Duodenal mucosa (tissue), 2 donors: Measurements from ENCODE around the gene EIF1AD.
"Not testable (repeated sequence)": the region's sequence is repeated elsewhere in the genome, so short reads cannot be mapped to it uniquely, and the experiment has no call there.

Source experiments
- H3K27ac ChIP-seq: one replicate; pipeline ENCODE4 v1.7.0; 2013; ENCODE audit warnings: low read depth, low read length
- H3K27me3 ChIP-seq, 2 donors: one replicate each; pipeline ENCODE4 v1.7.0; 2013; ENCODE audit warnings: low read length in 2 of 2, control low read depth in 1 of 2; ENCODE audit not compliant: insufficient read depth in 2 of 2, control insufficient read depth in 1 of 2
- H3K36me3 ChIP-seq, 2 donors: one replicate each; pipeline ENCODE4 v1.7.0; 2013; ENCODE audit warnings: low read length in 2 of 2, control low read depth in 1 of 2; ENCODE audit not compliant: insufficient read depth in 2 of 2, control insufficient read depth in 1 of 2
- H3K4me1 ChIP-seq, 2 donors: one replicate each; pipeline ENCODE4 v1.7.0; 2013; ENCODE audit warnings: low read length in 2 of 2, control low read depth in 1 of 2; ENCODE audit not compliant: insufficient read depth in 2 of 2, control insufficient read depth in 1 of 2
- H3K4me3 ChIP-seq, 2 donors: one replicate each; pipeline ENCODE4 v1.7.0; 2013; ENCODE audit warnings: low read length in 2 of 2, low read depth in 1 of 2
- H3K9ac ChIP-seq, 2 donors: one replicate each; pipeline ENCODE4 v1.7.0; 2013; ENCODE audit warnings: low read length in 2 of 2, low read depth in 1 of 2
- H3K9me3 ChIP-seq, 2 donors: one replicate each; pipeline ENCODE4 v1.7.0; 2013; ENCODE audit warnings: low read length in 2 of 2, control low read depth in 1 of 2; ENCODE audit not compliant: control insufficient read depth in 1 of 2

The EIF1AD gene

DNA sequence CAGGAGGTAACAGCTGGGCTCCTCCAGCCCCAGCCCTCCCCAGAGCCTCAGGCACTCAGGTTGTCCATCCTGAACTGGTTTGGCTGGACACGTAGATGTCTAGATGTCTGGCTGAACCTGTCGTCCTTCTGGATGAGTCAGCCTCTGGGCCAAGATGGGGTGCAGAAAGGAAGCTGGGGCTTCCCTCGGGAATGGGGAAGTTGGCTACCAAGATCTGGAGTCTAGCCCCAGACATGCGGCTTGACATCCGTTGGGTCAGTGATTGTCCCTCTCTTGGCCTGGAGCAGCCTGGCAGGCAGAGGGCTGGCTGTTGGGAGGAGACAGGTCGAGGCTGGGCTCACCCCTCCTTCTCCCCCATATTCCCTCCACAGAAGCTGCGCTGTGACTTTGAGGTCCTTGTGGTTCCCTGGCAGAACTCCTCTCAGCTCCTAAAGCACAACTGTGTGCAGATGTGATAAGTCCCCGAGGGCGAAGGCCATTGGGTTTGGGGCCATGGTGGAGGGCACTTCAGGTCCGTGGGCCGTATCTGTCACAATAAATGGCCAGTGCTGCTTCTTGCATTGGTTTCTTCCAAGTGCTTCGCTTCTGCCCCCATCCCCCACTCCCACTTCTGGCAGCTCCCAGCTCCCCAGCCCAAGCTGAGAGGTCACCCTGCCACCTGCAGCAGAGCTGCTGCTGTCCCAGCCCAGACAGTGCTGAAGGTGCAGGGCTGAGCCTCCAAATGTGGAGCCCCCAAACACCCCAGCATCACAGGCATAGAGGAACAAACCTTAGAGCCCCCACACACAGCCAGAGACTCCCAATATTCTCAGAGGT is 11.2 kb upstream of the EIF1AD start:
- Histone ChIP-seq H3K27ac (no peak overlapping the region), H3K4me1 (no peaks in the 10 kb centered on the region), H3K36me3 (no peaks in the 10 kb centered on the region), H3K4me3 (no peak overlapping the region), H3K27me3 (peaks cover 28 to 33% of the 10 kb centered on the region in 2 donors), H3K9me3 (no peaks in the 10 kb centered on the region), H3K9ac (no peak overlapping the region)

DNA sequence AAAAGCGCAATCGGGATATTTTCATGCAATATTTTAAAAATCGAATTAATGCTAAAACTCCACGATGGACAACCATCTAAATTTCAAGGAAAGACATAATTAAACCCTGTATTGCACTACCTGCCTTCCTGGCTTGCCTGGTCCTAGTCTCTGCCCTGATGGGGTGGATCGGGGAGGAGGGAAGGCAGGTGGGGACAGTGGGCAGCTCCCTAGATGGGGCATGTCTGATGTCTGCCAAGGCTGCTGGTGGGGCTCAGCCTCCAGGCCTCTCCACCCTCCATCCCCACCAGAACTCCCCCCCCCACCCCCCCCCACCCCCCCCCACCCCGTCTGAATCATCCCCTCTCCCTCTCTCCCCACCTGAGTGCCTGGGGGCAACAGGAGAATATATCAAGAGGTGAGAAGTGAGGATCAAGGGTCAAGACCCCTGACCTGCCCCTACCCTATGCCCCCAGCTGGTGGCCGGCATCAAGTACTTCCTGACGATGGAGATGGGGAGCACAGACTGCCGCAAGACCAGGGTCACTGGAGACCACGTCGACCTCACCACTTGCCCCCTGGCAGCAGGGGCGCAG is 10.5 kb upstream of the EIF1AD start:
- Histone ChIP-seq H3K9ac (no peak overlapping the region), H3K27ac (no peak overlapping the region), H3K9me3 (no peaks in the 10 kb centered on the region), H3K27me3 (peaks cover 28 to 33% of the 10 kb centered on the region in 2 donors), H3K4me3 (no peak overlapping the region), H3K4me1 (no peaks in the 10 kb centered on the region), H3K36me3 (no peaks in the 10 kb centered on the region)

DNA sequence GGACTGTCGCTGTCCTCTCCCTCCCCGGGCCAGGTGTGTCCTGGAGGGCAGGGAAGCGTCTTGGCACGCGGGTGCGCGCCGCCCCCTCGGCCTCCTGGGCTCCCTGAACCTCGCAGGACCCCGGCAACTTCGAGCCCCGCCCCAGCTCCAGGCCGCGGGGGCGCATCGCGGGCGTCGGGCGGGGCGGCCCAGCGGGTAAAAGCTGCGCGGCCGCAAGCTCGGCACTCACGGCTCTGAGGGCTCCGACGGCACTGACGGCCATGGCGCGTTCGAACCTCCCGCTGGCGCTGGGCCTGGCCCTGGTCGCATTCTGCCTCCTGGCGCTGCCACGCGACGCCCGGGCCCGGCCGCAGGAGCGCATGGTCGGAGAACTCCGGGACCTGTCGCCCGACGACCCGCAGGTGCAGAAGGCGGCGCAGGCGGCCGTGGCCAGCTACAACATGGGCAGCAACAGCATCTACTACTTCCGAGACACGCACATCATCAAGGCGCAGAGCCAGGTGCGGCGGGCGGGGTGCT is 9.9 kb upstream of the EIF1AD start, which contains the start of gene CST6:
CST6 (plus strand) TSS at position 224 of the 519 bp plus-strand sequence; CDS start at position 261, 37 bp downstream.
- H3K27ac ChIP-seq: no peak within 1 kb of the TSS
- H3K36me3 ChIP-seq: no peaks in the 10 kb centered on the region
- H3K9ac ChIP-seq: no peak within 1 kb of the TSS
- H3K4me3 ChIP-seq: no peak within 1 kb of the TSS
- no peaks in the 10 kb centered on the region for H3K9me3 ChIP-seq
- no peaks in the 10 kb centered on the region for H3K4me1 ChIP-seq
- peaks cover 28 to 33% of the 10 kb centered on the region in 2 donors for H3K27me3 ChIP-seq

DNA sequence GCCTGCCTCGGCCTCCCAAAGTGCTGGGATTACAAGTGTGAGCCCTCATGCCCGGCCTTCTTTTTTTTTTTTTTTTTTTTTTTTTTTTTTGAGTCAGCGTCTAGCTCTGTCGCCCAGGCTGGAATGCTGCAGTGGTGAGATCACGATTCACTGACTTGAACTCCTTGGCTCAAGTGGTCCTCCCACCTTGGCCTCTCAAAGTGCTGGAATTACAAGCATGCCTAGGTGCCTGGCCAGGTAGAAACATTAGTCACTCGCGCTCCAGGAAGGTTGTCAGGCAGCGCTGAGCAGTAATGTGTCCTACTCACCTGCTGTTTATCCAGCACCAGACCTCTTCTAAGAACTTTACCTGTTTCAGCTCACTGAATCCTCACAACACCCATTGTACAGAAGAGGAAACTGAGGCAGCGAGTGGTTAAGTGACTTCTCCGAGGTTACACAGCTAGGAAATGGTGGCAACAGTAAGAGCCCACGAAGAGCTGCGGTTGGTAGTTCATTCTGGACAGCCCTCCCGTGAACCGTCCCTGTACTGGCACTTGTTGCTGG is 9.4 kb upstream of the EIF1AD start:
- Histone ChIP-seq H3K4me3 (no peak overlapping the region), H3K4me1 (no peaks in the 10 kb centered on the region), H3K27me3 (peaks cover 28 to 33% of the 10 kb centered on the region in 2 donors), H3K27ac (no peak overlapping the region), H3K9ac (no peak overlapping the region), H3K36me3 (no peaks in the 10 kb centered on the region), H3K9me3 (no peaks in the 10 kb centered on the region)

DNA sequence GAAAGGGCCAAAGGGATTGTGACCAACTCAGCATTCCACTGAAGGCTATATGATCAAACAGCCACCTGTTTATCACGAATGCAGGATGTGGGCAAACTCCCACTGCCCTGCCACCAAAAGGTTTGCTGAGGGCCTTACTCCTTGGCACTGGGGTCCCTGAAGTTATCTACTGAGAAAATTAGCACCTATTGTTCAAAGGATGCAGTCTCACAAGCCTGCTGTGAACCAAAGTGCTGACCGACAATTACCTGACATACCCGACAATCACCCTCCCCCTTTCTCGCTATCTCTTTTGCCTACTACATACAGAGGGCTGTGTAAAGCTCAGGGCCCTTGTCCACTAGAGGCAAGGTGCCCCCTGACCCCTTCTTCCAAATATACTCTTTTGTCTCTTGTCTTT is 8.1 kb upstream of the EIF1AD start:
- not testable (repeated sequence) for H3K27ac ChIP-seq, H3K36me3 ChIP-seq, H3K4me3 ChIP-seq, H3K9me3 ChIP-seq, H3K9ac ChIP-seq, H3K4me1 ChIP-seq
- peaks cover 28 to 33% of the 10 kb centered on the region in 2 donors for H3K27me3 ChIP-seq

DNA sequence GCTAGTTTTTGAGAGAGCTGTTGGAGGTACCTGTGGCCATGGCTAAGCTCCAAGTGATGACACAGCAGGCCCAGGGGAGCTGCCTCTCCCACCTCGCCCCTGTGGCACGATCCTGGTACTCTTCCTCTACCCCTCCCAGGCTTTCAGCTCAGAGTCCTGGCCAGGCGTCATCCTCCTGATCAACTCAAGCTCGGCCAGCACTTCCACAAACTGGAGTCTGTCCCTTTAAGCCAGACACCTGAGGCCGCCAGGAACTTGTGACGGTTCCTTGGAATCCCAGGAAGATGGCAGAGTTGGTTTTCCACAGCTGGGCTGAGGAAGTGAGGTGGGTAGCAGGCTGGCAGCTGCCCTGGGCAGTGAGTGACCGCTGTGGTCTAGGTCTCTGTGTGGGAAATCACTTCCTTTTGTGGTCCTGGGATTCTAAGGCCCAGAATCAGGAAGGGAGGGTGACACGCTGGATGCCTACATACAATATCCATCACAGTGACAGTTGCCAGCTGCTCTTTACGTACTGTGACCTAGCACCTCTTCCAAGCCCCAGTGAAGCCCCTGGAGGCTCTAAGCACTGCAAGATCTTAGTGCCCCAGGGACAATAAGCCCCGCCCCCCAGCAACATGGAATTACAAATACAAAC is 6.6 kb upstream of the EIF1AD start:
- H3K4me1 ChIP-seq: peaks cover 0 to under 1% of the 10 kb centered on the region in 2 donors
- H3K4me3 ChIP-seq: no peak overlapping the region
- peaks cover 25 to 29% of the 10 kb centered on the region in 2 donors for H3K27me3 ChIP-seq
- peaks cover 8 to 11% of the 10 kb centered on the region in 2 donors for H3K36me3 ChIP-seq
- no peaks in the 10 kb centered on the region for H3K9me3 ChIP-seq
- H3K9ac ChIP-seq: no peak overlapping the region
- no peak overlapping the region for H3K27ac ChIP-seq

DNA sequence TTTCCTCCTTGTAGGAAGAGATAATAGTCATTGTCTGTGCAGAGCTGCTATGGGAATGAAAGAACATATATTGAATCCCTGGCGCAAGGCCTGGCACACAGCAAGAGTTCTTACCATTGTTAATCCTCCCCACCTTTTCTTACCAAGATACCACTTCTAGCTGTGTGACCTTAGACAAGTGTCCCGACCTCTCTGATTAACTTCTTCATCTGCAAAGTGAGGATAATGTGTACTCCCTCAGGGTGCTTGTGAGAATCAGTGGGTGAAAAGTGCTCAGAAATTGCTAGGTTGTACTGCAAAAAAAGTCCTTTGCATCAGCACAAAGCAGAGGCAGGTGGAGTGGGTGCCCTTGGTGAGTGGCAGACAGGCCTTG is 6.1 kb upstream of the EIF1AD start:
- Histone ChIP-seq H3K36me3 (peaks cover 8 to 11% of the 10 kb centered on the region in 2 donors), H3K9ac (no peak overlapping the region), H3K27ac (no peak overlapping the region), H3K27me3 (peaks cover 20 to 24% of the 10 kb centered on the region in 2 donors), H3K4me3 (no peak overlapping the region), H3K4me1 (peaks cover 4 to 6% of the 10 kb centered on the region in 2 donors), H3K9me3 (no peaks in the 10 kb centered on the region)

DNA sequence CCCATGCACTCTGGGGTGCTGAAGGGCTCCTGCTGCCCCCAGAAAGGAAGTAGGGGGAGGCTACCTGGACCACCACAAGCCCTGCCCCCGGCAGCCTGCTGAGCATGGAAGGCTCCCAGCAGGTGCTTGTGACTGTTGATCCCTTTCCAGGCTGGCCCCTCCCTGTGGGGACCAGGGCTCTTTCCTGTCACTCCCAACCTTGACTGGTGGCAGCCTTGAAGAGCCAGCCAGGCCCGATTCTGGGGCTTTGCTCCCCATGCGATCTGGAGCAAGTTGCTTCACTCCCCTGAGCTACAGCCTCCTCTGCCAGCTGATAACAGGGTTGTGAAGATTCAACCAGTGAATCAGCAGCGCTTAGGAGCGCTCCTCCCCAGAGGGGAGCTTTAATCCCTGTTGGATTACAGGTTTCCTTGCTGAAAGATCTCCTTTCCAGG is 5.3 kb upstream of the EIF1AD start:
- H3K27ac ChIP-seq: no peak overlapping the region
- H3K36me3 ChIP-seq: peaks cover 8 to 11% of the 10 kb centered on the region in 2 donors
- peaks cover 7 to 10% of the 10 kb centered on the region in 2 donors for H3K4me1 ChIP-seq
- no peak overlapping the region for H3K4me3 ChIP-seq
- H3K27me3 ChIP-seq: peaks cover 13 to 17% of the 10 kb centered on the region in 2 donors
- H3K9me3 ChIP-seq: no peaks in the 10 kb centered on the region
- no peak overlapping the region for H3K9ac ChIP-seq

DNA sequence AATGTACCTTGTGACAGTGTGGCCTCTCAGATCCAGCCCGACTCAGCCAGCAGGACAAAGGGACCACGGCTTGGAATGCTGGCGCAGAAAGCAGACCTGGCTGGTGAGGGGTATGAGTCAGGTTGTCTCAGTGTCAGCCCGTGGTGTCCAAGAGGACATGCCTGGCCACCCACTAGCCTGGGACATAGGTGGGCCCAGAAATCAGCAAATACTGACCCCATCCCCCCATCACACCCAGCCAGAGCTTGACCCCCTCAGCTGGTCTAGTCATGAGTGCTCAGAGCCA is 4.9 kb upstream of the EIF1AD start:
- no peak overlapping the region for H3K9ac ChIP-seq
- no peak overlapping the region for H3K27ac ChIP-seq
- peaks cover 9 to 14% of the 10 kb centered on the region in 2 donors for H3K27me3 ChIP-seq
- no peaks in the 10 kb centered on the region for H3K9me3 ChIP-seq
- peaks cover 7 to 10% of the 10 kb centered on the region in 2 donors for H3K4me1 ChIP-seq
- no peak overlapping the region for H3K4me3 ChIP-seq
- H3K36me3 ChIP-seq: peaks cover 8 to 11% of the 10 kb centered on the region in 2 donors
